Right lobe of liver (tissue), 6 donors: ENCODE data around the gene KCNB1. TPM values are rescaled to one million over a fixed set of nuclear protein-coding genes. Genes with fewer than 3 reads are reported as not detected.
A peak's percentile ranks its signal among the peaks of the same experiment; 100 is the strongest.

Experiments
- ATAC-seq, 4 donors: fragments of 200-7000 bp; cut with Tn5 transposase; one replicate each; pipeline ENCODE4 v1.9.1; 2020; ENCODE audit warnings: mild to moderate bottlenecking in 4 of 4, moderate library complexity in 4 of 4
- DNase-seq, 3 donors: peaks; one replicate each; pipeline ENCODE4 v3.0.0-alpha.2; 2020
- H3K27ac ChIP-seq, 3 donors: fragments of 200-600 bp; one replicate each; pipeline ENCODE4 v1.8.0; 2022
- H3K27me3 ChIP-seq, 2 donors: fragments of 200-600 bp; one replicate each; pipeline ENCODE4 v1.8.0; 2022
- H3K36me3 ChIP-seq, 4 donors: fragments of 200-600 bp; sonication (generic) in 1 of 4; one replicate each; pipeline versions ENCODE4 v1.5.1 to v1.8.0; 2017 to 2022; ENCODE audit warnings: control low read depth in 1 of 4
- H3K4me1 ChIP-seq, 4 donors: fragments of 200-600 bp; sonication (generic) in 1 of 4; one replicate each; pipeline versions ENCODE4 v1.5.1 to v1.8.0; 2017 to 2022; ENCODE audit warnings: control low read depth in 1 of 4
- H3K4me3 ChIP-seq, 3 donors: fragments of 200-600 bp; one replicate each; pipeline ENCODE4 v1.8.0; 2022
- H3K9me3 ChIP-seq, 4 donors: fragments of 200-600 bp; sonication (generic) in 1 of 4; one replicate each; pipeline versions ENCODE4 v1.5.1 to v1.8.0; 2017 to 2022; ENCODE audit warnings: control low read depth in 1 of 4
- POLR2A ChIP-seq: fragments of 450-650 bp; IDR thresholded peaks from one replicate; pipeline ENCODE4 v1.6.1; 2017; ENCODE audit warnings: antibody characterized with exemption, mild to moderate bottlenecking
- WGBS: methylation state at CpG from one replicate; pipeline ENCODE4 v1.1.6; 2018; ENCODE audit warnings: low coverage, low lambda C conversion rate; ENCODE audit not compliant: insufficient coverage; ENCODE audit errors: missing lambda C conversion rate; 5-methylcytosine and 5-hydroxymethylcytosine counted together
- intact Hi-C, 2 donors: fragments of 100-400 bp; cut with DNase I; formaldehyde crosslinking; loops; one replicate each; pipeline versions ENCODE4 v1.11.2 to v1.14.1; 2022
- total RNA-seq, 6 experiments: library from RNA; depleted of rRNA in 2 of 6; stranded (reverse); fragments of >200 nt in 2 of 6; fragmentation: NEBNext Ultra II Directional in 3 of 6; extraction: Animal tissue kit (Norgen Biotek cat#: 25700) in 3 of 6; gene quantifications; one replicate each; pipeline versions ENCODE4 v1.1.0 to v1.2.4, GENCODE V29; 2016 to 2023
- TF ChIP-seq, protein P1 (sequence below), 4 donors: fragments of 200-600 bp in 3 of 4; fragments of 450-650 bp in 1 of 4; IDR thresholded peaks; one replicate each; pipeline versions ENCODE4 v1.5.1 to v1.8.0; 2016 to 2022; ENCODE audit warnings: antibody characterized with exemption in 4 of 4, mild to moderate bottlenecking in 2 of 4
- donor health status: DM: no; HTN: yes; CAD: no.
- donor health status: DM: no; HTN: no; CAD: no.
- donor health status: DM: no; HTN: no; CAD: no.
- donor health status: DM: no; HTN: yes; CAD: no.
- donor health status: DM: no; HTN: yes; CAD: no.

Gene KCNB1
- total RNA-seq, 6 experiments from 2014 or later: 1.5 to 8.2 (median 3.8) TPM

GRCh38 chr20:49484180-49485140 is 2.0 kb upstream of the KCNB1 start:
- DNase-seq (peak; percentile 85 to 87 (median 87)), ATAC-seq (peak; percentile 72 to 88 (median 82))
- Histone ChIP-seq H3K4me1 (peaks cover 0 to 36% (median 9%) of the 10 kb centered on the region in 4 donors), H3K9me3 (no peaks in the 10 kb centered on the region), H3K4me3 (peak overlapping the region; percentile 36 to 52 (median 40)), H3K27ac (no peak overlapping the region), H3K36me3 (no peaks in the 10 kb centered on the region), H3K27me3 (no peaks in the 10 kb centered on the region)
- no peak for TF ChIP-seq POLR2A
- TF ChIP-seq, protein P1, sequence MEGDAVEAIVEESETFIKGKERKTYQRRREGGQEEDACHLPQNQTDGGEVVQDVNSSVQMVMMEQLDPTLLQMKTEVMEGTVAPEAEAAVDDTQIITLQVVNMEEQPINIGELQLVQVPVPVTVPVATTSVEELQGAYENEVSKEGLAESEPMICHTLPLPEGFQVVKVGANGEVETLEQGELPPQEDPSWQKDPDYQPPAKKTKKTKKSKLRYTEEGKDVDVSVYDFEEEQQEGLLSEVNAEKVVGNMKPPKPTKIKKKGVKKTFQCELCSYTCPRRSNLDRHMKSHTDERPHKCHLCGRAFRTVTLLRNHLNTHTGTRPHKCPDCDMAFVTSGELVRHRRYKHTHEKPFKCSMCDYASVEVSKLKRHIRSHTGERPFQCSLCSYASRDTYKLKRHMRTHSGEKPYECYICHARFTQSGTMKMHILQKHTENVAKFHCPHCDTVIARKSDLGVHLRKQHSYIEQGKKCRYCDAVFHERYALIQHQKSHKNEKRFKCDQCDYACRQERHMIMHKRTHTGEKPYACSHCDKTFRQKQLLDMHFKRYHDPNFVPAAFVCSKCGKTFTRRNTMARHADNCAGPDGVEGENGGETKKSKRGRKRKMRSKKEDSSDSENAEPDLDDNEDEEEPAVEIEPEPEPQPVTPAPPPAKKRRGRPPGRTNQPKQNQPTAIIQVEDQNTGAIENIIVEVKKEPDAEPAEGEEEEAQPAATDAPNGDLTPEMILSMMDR (IDR thresholded peaks at IDR 0.05): peak; percentile 70 to 89 (median 80)
- 3% methylated on average over 39 of the region's 61 CpGs for WGBS
- intact Hi-C loops: loop anchor here in 1 of 2 donors (5.0 kb wide), 1 partner anchor 152 kb away; no protein-coding TSS in a partner anchor

DNA sequence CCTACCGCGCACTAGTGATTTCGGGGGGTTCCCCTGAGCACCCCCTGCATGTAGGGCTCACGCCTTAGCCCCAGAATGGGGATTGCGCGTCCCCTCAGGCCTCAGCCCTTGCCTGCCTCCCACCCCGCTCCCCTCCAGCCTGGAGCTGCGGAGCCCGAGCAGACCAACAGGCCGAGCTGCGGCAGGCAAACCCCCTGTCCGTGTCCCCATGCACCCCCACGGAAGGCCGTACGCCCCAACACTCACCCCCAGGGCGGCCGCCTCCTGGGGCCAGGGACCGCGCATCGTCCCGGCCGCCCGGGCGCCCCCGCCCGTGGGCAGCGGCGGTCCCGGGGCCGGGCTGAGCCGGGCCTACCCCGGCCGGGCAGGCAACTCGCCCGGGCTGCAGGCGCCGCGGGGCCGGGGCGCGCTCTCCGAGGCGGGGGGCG is 1.2 kb upstream of the KCNB1 start:
- no peaks in the 10 kb centered on the region for H3K36me3 ChIP-seq
- no peak overlapping the region for H3K27ac ChIP-seq
- intact Hi-C loops: no loop called here
- DNase-seq (no peak), ATAC-seq (no peak)
- TF ChIP-seq, protein P1 (IDR thresholded peaks at IDR 0.05): no peak
- no peak for TF ChIP-seq POLR2A
- no peaks in the 10 kb centered on the region for H3K27me3 ChIP-seq
- H3K9me3 ChIP-seq: no peaks in the 10 kb centered on the region
- H3K4me3 ChIP-seq: peak overlapping the region in 2 of 3 donors; percentile 35 to 52
- H3K4me1 ChIP-seq: peaks cover 0 to 44% (median 13%) of the 10 kb centered on the region in 4 donors
- 0% methylated on average over 6 of the region's 44 CpGs for WGBS

- H3K36me3 ChIP-seq: no peaks in the 10 kb centered on the region
- peak overlapping the region in 2 of 3 donors; percentile 35 to 52 for H3K4me3 ChIP-seq
- no peak overlapping the region for H3K27ac ChIP-seq
- H3K9me3 ChIP-seq: no peaks in the 10 kb centered on the region
- TF ChIP-seq, protein P1 (IDR thresholded peaks at IDR 0.05): no peak
- TF ChIP-seq POLR2A: no peak
- no peak for DNase-seq
- peaks cover 0 to 49% (median 15%) of the 10 kb centered on the region in 4 donors for H3K4me1 ChIP-seq
- no peaks in the 10 kb centered on the region for H3K27me3 ChIP-seq
- 7% methylated on average over 22 of the region's 27 CpGs for WGBS
- intact Hi-C loops: no loop called here
- ATAC-seq: no peak
Observed at GRCh38 chr20:49483018-49483695, 689 bp upstream of the KCNB1 start.

GRCh38 chr20:49482173-49482572 is 295 bp downstream of the KCNB1 start:
- Histone ChIP-seq H3K27ac (no peak overlapping the region), H3K27me3 (no peaks in the 10 kb centered on the region), H3K4me1 (peaks cover 0 to 59% (median 20%) of the 10 kb centered on the region in 4 donors), H3K4me3 (no peak overlapping the region), H3K9me3 (no peaks in the 10 kb centered on the region), H3K36me3 (no peaks in the 10 kb centered on the region)
- intact Hi-C loops: no loop called here
- TF ChIP-seq, protein P1 (IDR thresholded peaks at IDR 0.05): no peak
- TF ChIP-seq POLR2A: no peak
- WGBS: no CpG with 5 or more reads among the region's 46 CpGs
- DNase-seq: no peak
- ATAC-seq: no peak
